CD14-positive monocyte (primary cell): ENCODE data around the gene ECE2. TPM values are rescaled to one million over a fixed set of nuclear protein-coding genes. Genes with fewer than 3 reads are reported as not detected.
A peak's percentile ranks its signal among the peaks of the same experiment; 100 is the strongest.

Experiments used
- DNase-seq, 3 donors: peaks; one replicate each; pipeline ENCODE4 v3.0.0-alpha.2; 2011 to 2022
- H2AFZ ChIP-seq: 2 replicates; pipeline ENCODE4 v1.6.0; 2012; ENCODE audit warnings: mild to moderate bottlenecking, low read depth, low read length, inconsistent platforms; ENCODE audit not compliant: insufficient read depth, poor library complexity, severe bottlenecking
- H3K27ac ChIP-seq, 2 donors: 1 replicate in 1 of 2; 2 replicates in 1 of 2; pipeline ENCODE4 v1.5.1; 2012 to 2013; ENCODE audit warnings: low read length in 2 of 2, control low read depth in 1 of 2, inconsistent platforms in 1 of 2, low read depth in 1 of 2, mild to moderate bottlenecking in 1 of 2
- H3K27me3 ChIP-seq, 2 donors: one replicate each; pipeline versions ENCODE4 v1.6.0 to v1.6.1; 2011 to 2013; ENCODE audit warnings: low read length in 2 of 2; ENCODE audit not compliant: control insufficient read depth in 2 of 2, insufficient read depth in 2 of 2
- H3K36me3 ChIP-seq, 2 donors: replicated peaks in 1 of 2; 1 replicate in 1 of 2; 2 replicates in 1 of 2; pipeline versions ENCODE4 v1.5.1 to v1.6.1; 2012 to 2013; ENCODE audit warnings: low read length in 2 of 2, control low read depth in 1 of 2, inconsistent platforms in 1 of 2, mild to moderate bottlenecking in 1 of 2; ENCODE audit not compliant: insufficient read depth in 2 of 2, control insufficient read depth in 1 of 2
- H3K4me1 ChIP-seq, 2 donors: 1 replicate in 1 of 2; 2 replicates in 1 of 2; pipeline versions ENCODE4 v1.5.1 to v1.6.1; 2012 to 2013; ENCODE audit warnings: low read length in 2 of 2, control low read depth in 1 of 2, inconsistent platforms in 1 of 2, mild to moderate bottlenecking in 1 of 2, moderate library complexity in 1 of 2; ENCODE audit not compliant: insufficient read depth in 2 of 2, control insufficient read depth in 1 of 2
- H3K4me2 ChIP-seq: replicated peaks from 2 replicates; pipeline ENCODE3; 2012; ENCODE audit warnings: low read length, moderate library complexity, mild to moderate bottlenecking; ENCODE audit not compliant: poor library complexity, severe bottlenecking; ENCODE audit errors: extremely low read depth
- H3K4me3 ChIP-seq, 3 experiments: fragments of 200-600 bp in 1 of 3; sonication (generic) in 1 of 3; replicated peaks in 1 of 3; 1 replicate in 2 of 3; 2 replicates in 1 of 3; pipeline ENCODE4 v1.5.1; 2011 to 2013; ENCODE audit warnings: low read length in 3 of 3, mild to moderate bottlenecking in 3 of 3, control low read depth in 2 of 3, low read depth in 2 of 3, inconsistent platforms in 1 of 3, moderate library complexity in 1 of 3
- H3K79me2 ChIP-seq: 2 replicates; pipeline ENCODE4 v1.6.0; 2012; ENCODE audit warnings: mild to moderate bottlenecking, control low read depth, inconsistent platforms, low read length, moderate library complexity; ENCODE audit not compliant: insufficient read depth
- H3K9ac ChIP-seq: 2 replicates; pipeline ENCODE4 v1.6.0; 2017; ENCODE audit warnings: low read length, mild to moderate bottlenecking; ENCODE audit not compliant: insufficient read depth, poor library complexity, severe bottlenecking
- H3K9me3 ChIP-seq, 2 donors: replicated peaks in 1 of 2; 1 replicate in 1 of 2; 2 replicates in 1 of 2; pipeline versions ENCODE4 v1.5.1 to v1.6.1; 2012 to 2013; ENCODE audit warnings: low read length in 2 of 2, control low read depth in 1 of 2; ENCODE audit not compliant: control insufficient read depth in 1 of 2, insufficient read depth in 1 of 2
- H4K20me1 ChIP-seq: 2 replicates; pipeline ENCODE4 v1.6.0; 2012; ENCODE audit warnings: mild to moderate bottlenecking, low read length, control low read depth, moderate library complexity; ENCODE audit not compliant: insufficient read depth
- H3K27ac Mint-ChIP-seq, 7 donors: one replicate each; pipeline ENCODE4 v1.8.0; 2020; ENCODE audit warnings: mild to moderate bottlenecking in 7 of 7, mixed read lengths in 7 of 7, moderate library complexity in 6 of 7, inconsistent platforms in 2 of 7
- H3K27me3 Mint-ChIP-seq, 3 donors: one replicate each; pipeline ENCODE4 v1.8.0; 2021 to 2022; ENCODE audit warnings: low read depth in 3 of 3, mild to moderate bottlenecking in 3 of 3, mixed read lengths in 3 of 3, moderate library complexity in 3 of 3, inconsistent platforms in 1 of 3
- H3K36me3 Mint-ChIP-seq, 2 donors: one replicate each; pipeline ENCODE4 v1.8.0; 2020; ENCODE audit warnings: mixed read lengths in 2 of 2, inconsistent platforms in 1 of 2, mild to moderate bottlenecking in 1 of 2
- H3K4me1 Mint-ChIP-seq: one replicate; pipeline ENCODE4 v1.8.0; 2020; ENCODE audit warnings: mild to moderate bottlenecking, mixed read lengths
- H3K4me3 Mint-ChIP-seq, 2 donors: one replicate each; pipeline ENCODE4 v1.8.0; 2020; ENCODE audit warnings: mild to moderate bottlenecking in 2 of 2, mixed read lengths in 2 of 2, moderate library complexity in 1 of 2
- H3K9me3 Mint-ChIP-seq, 7 donors: one replicate each; pipeline ENCODE4 v1.8.0; 2020 to 2022; ENCODE audit warnings: mixed read lengths in 7 of 7, mild to moderate bottlenecking in 6 of 7, moderate library complexity in 6 of 7, inconsistent platforms in 2 of 7
- CTCF ChIP-seq: fragments of 200-600 bp; IDR thresholded peaks from one replicate; pipeline ENCODE4 v1.8.0; 2022; ENCODE audit warnings: antibody characterized with exemption, mild to moderate bottlenecking
- WGBS: methylation state at CpG from one replicate; pipeline ENCODE4 v1.1.5; 2013; ENCODE audit warnings: missing lambda C conversion rate; ENCODE audit not compliant: insufficient coverage; 5-methylcytosine and 5-hydroxymethylcytosine counted together
- intact Hi-C, 2 donors: fragments of 100-400 bp; cut with micrococcal nuclease; formaldehyde crosslinking; loops; one replicate each; pipeline versions ENCODE4 v1.15.0 to v1.15.1; 2023
- polyA plus RNA-seq, 3 donors: library from polyadenylated mRNA; depleted of rRNA in 1 of 3; unstranded in 2 of 3; stranded (reverse) in 1 of 3; fragments of 300-500 nt in 2 of 3; fragments of >200 nt in 1 of 3; fragmentation: Illumina TruSeq in 2 of 3; gene quantifications; 1 replicate in 2 of 3; 2 replicates in 1 of 3; pipeline ENCODE4 v1.2.3, GENCODE V29; 2012 to 2021

ECE2 gene
- polyA plus RNA-seq, 3 donors: not detected

DNA sequence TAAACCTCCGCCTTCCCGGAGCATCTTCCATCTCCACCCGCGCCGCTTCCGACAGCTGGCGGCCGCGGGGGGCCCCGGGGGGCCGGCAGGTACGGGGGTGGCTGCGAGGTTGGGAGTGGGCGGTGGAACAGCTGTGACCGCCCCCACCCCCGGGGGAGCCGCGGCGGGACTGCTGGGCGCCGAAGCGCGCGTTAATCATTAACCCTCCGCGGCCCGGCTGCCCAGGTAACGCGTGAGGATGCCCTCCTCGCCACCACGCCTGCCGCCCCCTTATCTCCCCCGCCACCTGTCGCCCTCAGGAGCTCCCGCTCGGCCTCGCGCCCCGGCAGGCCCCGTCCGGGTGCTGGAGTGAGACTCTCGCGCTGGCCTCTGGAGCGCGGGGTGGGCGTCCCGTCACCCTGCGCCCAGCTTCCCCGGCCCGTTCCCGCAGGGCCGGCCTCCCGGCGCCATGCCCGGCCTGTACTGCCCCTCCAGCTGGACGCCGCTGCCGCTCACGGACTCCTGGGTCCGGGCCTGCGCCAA is 45.7 kb upstream of the ECE2 start:
- Mint-ChIP-seq H3K4me3 (no peak overlapping the region), H3K9me3 (peaks cover 0 to 16% (median 6%) of the 10 kb centered on the region in 7 donors), H3K27me3 (peaks cover 64 to 84% (median 68%) of the 10 kb centered on the region in 3 donors), H3K36me3 (no peaks in the 10 kb centered on the region), H3K4me1 (peaks cover 8% of the 10 kb centered on the region), H3K27ac (no peak overlapping the region)
- Histone ChIP-seq H3K4me1 (peaks cover 4 to 8% of the 10 kb centered on the region in 2 donors), H3K36me3 (no peaks in the 10 kb centered on the region), H2AFZ (no peak overlapping the region), H3K4me3 (no peak overlapping the region), H4K20me1 (no peaks in the 10 kb centered on the region), H3K27ac (no peak overlapping the region), H3K9me3 (peaks cover 0 to 15% of the 10 kb centered on the region in 2 donors), H3K79me2 (no peaks in the 10 kb centered on the region), H3K27me3 (peaks cover 50 to 66% of the 10 kb centered on the region in 2 donors), H3K9ac (no peak overlapping the region), H3K4me2 (peak overlapping the region; percentile 15)
- TF ChIP-seq CTCF: no peak
- WGBS: 1% methylated on average over 53 of the region's 61 CpGs
- intact Hi-C loops: no loop called here
- DNase-seq: no peak

DNA sequence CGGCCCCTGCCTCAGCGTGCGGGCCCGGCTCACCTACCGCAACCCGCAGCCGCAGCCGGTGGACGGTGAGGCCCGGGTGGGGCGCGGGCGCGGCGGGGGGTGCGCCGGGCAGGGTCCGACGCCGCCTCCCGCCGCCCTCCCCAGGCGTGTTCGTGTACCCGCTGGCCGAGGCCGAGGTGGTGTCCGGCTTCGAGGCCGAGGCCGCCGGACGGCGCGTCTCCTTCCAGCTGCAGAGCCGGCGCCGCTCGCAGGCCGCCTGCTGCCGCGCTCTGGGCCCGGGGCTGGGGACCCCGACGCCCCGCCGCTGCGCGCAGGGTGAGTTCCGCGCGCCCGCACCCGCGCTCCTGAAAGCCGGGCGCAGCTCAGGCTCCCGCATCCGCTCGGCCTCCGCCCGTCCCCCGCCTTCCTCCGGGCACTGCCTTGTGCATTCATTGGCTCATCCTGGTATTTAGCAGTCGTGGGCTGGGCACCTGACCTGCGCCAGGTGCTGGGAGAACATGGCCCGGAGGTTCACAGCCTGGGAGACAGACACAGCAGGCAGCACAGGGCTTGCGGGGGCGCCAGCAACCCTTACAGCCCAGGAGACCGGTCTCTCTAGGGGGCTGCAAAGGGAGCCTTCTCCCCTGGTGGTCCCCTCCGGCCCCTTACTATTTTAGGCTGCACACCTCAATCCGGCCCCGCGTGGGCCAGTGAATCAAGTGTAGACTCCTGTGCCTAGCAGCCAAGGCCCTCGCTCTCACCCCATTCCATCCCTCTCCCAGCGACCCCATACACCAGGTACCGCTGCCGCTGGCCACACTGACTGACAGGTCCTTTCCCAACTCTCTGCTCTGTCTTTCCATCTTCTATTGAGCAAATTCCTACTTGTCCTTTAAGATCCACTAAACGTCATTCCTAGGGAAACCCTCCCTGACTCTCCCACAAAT is 45.0 kb upstream of the ECE2 start:
- Histone ChIP-seq H3K4me1 (peaks cover 4 to 8% of the 10 kb centered on the region in 2 donors), H3K9ac (no peak overlapping the region), H2AFZ (no peak overlapping the region), H3K36me3 (no peaks in the 10 kb centered on the region), H3K4me2 (peak overlapping the region; percentile 15), H3K9me3 (peaks cover 0 to 15% of the 10 kb centered on the region in 2 donors), H3K27me3 (peaks cover 50 to 60% of the 10 kb centered on the region in 2 donors), H3K79me2 (no peaks in the 10 kb centered on the region), H3K27ac (no peak overlapping the region), H3K4me3 (no peak overlapping the region), H4K20me1 (no peaks in the 10 kb centered on the region)
- peaks cover 8% of the 10 kb centered on the region for H3K4me1 Mint-ChIP-seq
- no peak for TF ChIP-seq CTCF
- WGBS: 6% methylated on average over 79 of the region's 79 CpGs
- no peak for DNase-seq
- peaks cover 58 to 76% (median 64%) of the 10 kb centered on the region in 3 donors for H3K27me3 Mint-ChIP-seq
- intact Hi-C loops: no loop called here
- H3K4me3 Mint-ChIP-seq: peak overlapping the region in 1 of 2 donors; percentile 81
- H3K36me3 Mint-ChIP-seq: no peaks in the 10 kb centered on the region
- peak overlapping the region in 1 of 7 donors; percentile 47 for H3K27ac Mint-ChIP-seq
- H3K9me3 Mint-ChIP-seq: peaks cover 0 to 16% (median 6%) of the 10 kb centered on the region in 7 donors
